Measurements from ENCODE around the gene LRATD1.

LRATD1 gene

DNA sequence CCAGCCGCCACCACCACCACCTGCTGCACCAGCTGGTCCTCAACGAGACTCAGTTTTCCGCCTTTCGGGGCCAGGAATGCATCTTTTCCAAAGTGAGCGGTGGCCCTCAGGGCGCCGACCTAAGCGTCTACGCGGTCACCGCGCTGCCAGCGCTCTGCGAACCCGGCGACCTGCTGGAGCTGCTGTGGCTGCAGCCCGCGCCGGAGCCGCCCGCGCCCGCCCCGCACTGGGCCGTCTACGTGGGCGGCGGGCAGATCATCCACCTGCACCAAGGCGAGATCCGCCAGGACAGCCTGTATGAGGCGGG is 1.6 kb downstream of the LRATD1 start:
- DNase-seq = no peak

DNA sequence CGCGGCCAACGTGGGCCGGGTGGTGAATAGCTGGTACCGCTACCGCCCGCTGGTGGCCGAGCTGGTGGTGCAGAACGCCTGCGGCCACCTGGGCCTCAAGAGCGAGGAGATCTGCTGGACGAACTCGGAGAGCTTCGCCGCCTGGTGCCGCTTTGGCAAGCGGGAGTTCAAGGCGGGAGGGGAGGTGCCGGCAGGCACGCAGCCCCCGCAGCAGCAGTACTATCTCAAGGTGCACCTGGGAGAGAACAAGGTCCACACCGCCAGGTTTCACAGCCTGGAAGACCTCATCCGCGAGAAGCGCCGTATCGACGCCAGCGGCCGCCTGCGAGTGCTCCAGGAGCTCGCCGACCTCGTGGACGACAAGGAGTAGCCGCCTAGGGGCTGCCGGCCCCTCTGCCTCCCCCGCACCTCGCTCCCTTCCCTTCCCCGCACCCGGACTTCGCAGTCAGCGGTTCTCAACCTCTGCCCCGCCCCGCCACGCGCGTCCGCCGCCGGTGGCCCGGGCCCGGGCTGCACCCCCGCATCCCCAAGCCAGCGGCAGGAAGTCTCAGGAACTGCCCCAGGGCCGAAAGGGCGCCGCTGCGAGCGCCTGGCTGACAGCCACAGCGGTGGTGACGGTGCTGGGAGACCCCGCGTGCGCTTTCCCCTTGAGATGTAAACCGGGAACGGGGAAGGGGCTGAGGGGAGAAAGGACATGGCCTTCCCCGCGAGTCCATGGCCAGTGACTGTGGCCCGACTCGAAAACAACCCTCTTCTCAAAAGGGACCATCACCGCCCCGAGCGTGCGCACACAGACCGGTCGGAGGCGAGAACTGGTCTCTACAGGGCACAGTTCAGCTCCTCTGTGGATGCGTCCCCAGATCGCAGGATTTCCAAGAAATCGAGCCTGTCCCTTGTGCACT is 2.2 kb downstream of the LRATD1 start:
- DNase-seq = peak; percentile 79

DNA sequence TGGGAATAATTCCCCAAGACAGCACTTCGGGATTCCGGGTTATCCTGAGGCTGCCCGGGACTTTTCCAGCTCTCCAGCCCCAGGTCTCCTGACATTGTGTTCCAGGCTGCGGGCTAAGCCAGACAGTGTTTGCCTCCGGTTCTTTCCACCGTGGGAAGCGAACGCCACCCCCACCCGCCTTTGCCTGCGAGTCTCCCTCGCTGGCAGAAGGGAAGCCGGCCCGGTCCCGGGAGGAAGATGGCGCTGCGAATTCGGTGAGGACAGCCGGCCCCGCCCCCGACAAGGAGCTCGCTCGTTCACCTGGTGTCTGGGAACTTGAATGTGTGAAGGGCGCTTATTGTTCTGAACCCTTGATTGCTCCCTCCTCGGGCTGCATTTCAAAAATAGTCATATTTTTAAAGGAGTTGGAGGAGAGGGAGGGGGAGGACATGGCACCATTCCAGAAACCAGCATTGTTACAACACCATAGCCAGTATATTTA is 2.9 kb downstream of the LRATD1 start:
- DNase-seq = peak; percentile 79

DNA sequence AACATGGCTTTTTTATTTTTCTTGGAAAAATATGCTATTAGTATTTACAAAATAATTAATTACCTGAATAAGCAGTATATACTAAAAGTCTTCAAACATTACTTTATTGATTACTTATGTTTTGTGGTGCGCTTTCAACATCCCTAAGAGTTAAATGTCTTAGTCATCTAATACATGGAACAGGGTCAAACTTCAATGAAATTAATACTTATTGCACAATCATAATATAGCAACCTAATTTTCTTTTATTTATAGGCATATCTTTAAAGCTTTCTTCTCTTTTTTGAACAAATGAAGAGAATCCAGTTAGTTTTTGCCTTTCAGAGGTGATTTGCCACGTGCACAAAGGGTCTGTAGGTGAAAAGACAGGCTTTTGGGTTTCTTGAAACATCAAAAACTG is 6.0 kb downstream of the LRATD1 start:
- DNase-seq = no peak

DNA sequence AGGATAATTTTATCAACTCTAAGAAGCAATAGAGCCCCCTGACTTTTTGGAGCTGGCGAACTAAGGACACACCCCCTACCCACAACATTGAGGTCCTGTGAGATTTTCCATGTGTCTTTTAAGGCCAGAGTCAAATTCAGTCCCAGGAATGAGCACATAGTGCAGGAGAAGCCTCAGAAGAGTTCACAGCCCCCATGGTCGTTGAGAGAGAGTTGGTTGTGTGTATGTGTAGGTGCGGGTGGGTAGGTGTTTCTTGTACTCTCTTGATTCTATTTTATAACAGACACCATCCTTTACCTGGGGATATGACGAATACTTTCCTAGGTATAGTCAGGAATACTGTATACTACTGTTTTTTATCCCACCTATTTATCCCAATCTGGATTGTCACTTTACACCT is 8.6 kb downstream of the LRATD1 start:
- no peak for DNase-seq

DNA sequence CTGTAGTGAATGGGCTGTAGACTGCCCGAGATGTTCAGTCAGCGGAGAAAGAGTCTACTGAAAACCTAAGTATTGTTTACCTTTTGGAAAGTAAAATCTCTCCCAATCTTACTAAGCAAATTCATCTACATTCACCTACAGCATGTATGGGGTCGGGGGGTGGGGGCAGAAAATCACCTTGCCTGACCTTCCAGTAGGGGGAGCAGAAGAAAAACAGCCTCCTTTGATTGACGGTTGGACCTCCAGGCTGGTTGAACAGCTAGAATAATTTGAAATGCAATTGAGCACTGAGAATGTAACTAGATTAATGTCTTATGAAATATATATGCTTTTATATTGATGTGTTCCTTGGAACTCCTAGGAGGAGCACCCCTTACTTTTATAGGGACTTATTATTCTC is 10.0 kb downstream of the LRATD1 start:
- no peak for DNase-seq

DNA sequence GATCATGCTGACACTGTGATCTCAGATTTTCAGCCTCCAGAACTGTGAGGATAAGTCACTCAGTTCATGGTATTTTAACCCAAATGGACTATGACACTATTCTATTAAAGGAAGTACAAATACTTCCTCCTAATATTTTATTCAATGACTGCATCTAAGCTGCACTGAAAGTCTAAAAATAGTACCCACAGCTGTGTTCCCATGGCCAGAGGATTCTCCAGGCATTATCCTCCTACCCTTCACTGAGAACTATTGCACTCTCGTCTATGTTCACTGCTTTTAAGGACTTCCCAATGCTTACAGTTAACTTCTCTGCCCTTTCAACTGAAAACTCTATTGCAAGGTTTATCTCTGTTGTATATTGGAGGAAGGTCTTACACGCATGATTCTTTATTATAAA is 15.2 kb downstream of the LRATD1 start:
- DNase-seq = no peak

DNA sequence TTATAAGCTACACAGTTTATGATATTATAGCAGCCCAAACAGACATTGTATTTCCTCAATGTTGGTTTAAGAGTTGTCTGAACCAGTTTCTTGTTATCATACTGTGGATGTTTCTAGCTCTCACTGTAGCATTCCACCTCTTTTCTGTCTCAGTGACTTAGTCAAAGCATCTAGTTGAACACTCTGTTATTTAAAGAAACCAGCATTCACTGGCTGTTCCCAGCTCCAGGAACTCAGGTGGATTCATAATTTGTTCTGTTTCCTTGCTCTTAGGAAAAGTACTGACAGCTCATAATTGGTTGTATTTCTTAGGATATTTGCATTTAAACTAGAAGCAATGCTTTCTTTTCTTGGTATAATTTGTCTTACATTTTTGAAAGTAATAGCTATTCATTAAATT is 17.5 kb downstream of the LRATD1 start:
- DNase-seq = no peak

DNA sequence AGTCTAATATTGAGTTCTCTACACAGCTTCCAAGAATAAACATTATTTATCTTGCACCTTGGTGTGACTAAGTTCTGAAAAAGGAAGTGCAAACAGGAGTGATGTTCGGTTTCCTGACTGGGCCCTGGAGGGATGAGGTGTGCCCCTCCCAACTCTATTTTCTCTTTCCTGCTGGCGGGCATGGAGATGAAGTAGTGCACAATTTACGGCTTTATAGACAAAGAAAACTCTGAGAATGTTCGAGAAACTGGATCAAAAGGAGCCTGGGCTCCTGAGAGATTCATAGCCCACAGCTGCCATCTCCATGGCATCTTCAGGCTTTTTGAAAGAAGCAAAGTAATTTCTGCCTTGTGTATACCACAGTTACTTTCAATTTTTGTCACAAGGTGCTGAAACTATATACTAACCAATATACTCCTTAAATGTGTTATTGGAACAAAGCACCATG is 22.3 kb downstream of the LRATD1 start:
- DNase-seq = no peak

DNA sequence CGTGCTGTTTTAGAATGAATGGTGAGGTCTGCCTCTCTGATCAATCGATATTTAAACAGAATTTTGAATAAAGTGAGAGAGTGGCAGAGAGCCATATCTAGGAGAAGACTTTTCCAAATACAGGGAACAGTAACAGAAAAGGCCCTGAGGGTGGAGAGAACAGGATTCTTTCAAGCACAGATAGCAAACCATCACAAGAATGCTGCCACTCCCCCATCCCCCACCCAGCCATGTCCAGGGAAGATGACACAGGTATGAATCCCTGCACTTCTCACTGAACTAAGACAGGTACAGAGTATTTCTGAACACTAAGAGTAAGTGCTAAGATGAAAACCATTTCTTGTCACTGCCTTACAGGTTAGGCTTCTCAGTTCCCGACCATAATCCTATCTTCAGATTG is 23.6 kb downstream of the LRATD1 start:
- no peak for DNase-seq

DNA sequence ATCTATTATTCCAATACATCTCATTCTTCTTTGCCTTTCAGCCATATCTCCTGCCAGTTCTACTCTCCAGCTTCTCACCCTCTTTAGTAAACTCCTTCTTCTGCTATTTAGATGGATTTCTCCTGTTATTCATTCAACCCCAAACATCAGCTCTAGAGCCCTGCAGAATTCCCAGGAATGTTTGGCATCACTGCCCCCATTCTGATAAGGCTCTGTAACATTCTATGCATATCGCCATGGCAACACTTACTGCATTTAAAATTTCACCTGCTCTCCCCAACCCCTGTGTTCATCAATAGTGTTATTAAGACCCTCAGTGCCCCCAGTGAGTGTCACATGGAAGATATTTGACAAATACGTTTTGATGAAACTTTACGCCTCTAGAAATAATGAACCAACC is 28.6 kb downstream of the LRATD1 start:
- DNase-seq = no peak

DNA sequence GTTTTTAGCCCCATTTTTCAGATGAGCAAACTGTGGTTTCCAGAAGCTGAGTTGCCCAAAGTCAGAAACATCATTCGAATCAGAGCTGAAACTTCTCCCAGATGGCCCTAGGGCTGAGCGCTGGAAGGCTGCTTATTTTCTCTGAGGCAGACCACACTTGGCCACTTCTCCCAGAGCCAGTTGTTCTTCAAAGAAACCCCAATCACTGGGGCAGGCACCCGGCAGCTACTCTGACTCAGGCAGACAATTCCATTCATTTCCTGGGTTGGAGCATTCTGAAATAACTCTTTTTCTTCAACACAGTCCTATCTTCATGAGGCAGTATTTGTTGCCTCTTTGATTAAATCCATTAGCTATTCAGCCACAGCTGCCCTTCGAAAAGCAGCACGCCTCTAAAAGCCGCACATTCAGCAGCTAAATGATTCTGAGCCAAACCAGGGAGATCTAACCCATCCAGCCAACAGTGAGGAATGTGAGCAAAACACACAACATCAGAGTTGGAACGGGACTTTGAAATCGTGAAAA is 40.9 kb downstream of the LRATD1 start:
- no peak for DNase-seq

DNA sequence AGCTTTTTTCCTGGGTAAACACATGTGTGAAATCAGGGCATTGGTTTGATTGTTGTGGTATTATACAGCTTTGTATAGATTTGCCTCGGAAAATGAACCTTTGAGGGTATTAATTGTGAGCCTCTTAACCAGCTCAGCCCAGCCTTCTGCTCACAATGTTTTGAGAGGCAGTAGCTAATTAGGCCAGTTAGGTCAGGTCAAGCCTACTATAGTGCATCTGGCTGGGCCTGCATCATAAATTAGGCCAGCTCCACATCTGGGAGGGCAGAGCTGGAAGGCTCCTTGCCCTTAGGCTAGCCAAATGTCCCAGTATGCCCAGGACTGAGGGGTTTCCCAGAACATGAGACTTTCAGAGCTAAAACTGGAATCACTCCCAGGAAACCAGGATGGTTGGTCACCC is 43.0 kb downstream of the LRATD1 start:
- no peak for DNase-seq

DNA sequence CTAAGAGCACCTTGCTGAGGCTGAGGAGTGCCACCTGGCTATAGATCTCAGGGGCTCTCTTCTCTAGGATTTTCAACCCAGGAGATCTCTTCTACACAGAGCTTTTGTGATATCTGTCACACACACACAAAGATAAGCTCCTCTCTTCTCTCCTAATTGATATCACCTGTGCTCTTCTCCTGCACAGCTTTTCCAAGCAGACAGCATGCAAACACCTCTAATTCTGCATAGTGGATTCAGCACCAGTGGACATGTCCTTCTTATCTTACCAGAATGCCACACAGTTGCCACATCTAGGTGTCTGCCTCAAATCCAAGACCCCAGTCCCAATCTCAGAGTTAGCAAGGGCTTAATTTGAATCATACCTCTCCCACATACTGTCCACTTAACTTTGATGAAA is 43.9 kb downstream of the LRATD1 start:
- DNase-seq = no peak

DNA sequence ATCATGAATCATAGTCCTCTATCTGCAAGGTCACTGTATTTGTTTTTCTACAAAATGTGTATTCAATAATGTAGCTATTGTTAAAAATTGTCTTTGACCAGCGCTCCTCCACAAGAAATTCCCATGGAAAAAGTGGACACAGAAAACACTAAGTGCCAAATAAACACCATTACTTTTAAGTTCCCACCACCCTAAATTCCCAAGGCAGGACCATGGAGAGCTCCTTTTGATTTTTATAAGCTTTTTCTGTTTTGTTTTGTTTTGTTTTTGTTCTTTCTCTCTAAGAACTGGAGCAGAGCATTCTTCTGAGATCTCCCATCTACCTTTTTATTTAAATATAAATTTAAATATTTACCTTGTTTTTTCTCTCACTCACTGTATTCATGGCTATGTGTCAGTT is 44.5 kb downstream of the LRATD1 start:
- DNase-seq = no peak

DNA sequence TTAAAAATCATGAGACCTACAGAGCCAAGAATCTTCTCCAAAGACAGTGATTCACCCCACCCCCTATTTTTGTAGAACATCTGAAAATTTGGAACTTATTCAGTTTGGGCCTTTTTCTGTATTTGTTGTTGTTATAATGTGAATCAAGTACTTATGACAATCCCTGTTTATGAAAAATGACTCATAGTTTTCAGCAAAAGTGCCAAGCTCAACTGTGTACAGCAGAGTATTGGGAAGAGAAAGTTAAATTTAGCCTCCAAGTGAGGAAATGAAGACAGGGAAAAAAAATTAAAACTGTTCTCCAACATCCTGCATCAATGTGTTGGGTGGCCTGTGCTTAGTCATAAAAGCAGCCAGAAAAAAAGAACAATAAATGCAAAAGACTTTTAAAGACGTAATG is 46.2 kb downstream of the LRATD1 start:
- DNase-seq = no peak

DNA sequence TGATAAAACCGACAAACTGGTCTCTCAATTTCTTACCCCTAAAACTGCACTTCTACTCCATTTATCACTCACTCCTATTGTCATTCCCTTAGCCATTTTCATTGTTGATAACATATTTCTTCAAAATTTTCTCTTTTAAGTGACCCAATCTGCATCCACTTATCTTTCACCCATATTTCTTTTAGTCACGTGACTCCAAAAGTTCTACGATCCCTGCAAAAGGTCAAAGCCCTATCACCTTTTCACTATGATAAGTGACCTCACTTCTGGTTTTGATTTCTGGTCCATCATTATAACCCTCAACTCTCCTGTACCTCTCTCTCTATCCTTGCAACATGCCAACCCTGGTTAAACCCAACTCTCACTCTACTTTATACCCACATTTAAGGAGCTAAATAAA is 49.1 kb downstream of the LRATD1 start:
- no peak for DNase-seq
